Panc1 (cell line): ENCODE results near the gene MC5R. TPM values are rescaled to one million over a fixed set of nuclear protein-coding genes. Genes with fewer than 3 reads are reported as not detected.

Experiments
- ATAC-seq: fragments of 200-7000 bp; cut with Tn5 transposase; 2 replicates; pipeline ENCODE4 v1.9.1; 2020; ENCODE audit warnings: mild to moderate bottlenecking, moderate library complexity
- BruUV-seq: library from RNA; stranded (reverse); fragments of 400-500 nt; replicated peaks from 2 replicates; lab custom pipeline; 2021; lab: Mats Ljungman, UMichigan
- CTCF ChIA-PET: fragments of 300-600 bp; sonication (Branson Sonifier 250); formaldehyde crosslinking; loops from one replicate; lab custom pipeline; 2022; ENCODE audit warnings: antibody characterized with exemption; lab: Charles Lee
- POLR2A ChIA-PET: fragments of 300-600 bp; sonication (Branson Sonifier 250); formaldehyde crosslinking; loops from one replicate; lab custom pipeline; 2022; ENCODE audit warnings: antibody characterized with exemption; lab: Charles Lee
- DNase-seq: peaks from one replicate; pipeline ENCODE4 v3.0.0-alpha.2; 2010; ENCODE audit warnings: low read depth, low spot score
- H3K27ac ChIP-seq: 2 replicates; pipeline ENCODE4 v1.5.1; 2011; ENCODE audit warnings: mild to moderate bottlenecking, low read length, inconsistent platforms
- H3K27me3 ChIP-seq: fragments of 200-500 bp; sonication (Bioruptor generic); 2 replicates; pipeline ENCODE4 v1.6.0; 2014; ENCODE audit warnings: low read length, inconsistent platforms; ENCODE audit not compliant: control insufficient read depth, insufficient read depth
- H3K36me3 ChIP-seq: fragments of 200-500 bp; sonication (Bioruptor generic); 2 replicates; pipeline ENCODE4 v1.5.1; 2014; ENCODE audit warnings: inconsistent platforms, mild to moderate bottlenecking, low read length, moderate library complexity; ENCODE audit not compliant: control insufficient read depth, insufficient read depth
- H3K4me1 ChIP-seq: 2 replicates; pipeline ENCODE4 v1.5.1; 2011; ENCODE audit warnings: inconsistent platforms, mild to moderate bottlenecking, low read length, moderate library complexity; ENCODE audit not compliant: control insufficient read depth, insufficient read depth
- H3K4me3 ChIP-seq, 2 experiments: 2 replicates each; pipeline ENCODE4 v1.5.1; 2011 to 2012; ENCODE audit warnings: low read depth in 2 of 2, low read length in 2 of 2, mild to moderate bottlenecking in 2 of 2, inconsistent platforms in 1 of 2, moderate library complexity in 1 of 2
- H3K9me3 ChIP-seq: fragments of 200-500 bp; sonication (Bioruptor generic); 2 replicates; pipeline ENCODE4 v1.5.1; 2014; ENCODE audit warnings: low read depth, mild to moderate bottlenecking, inconsistent platforms, low read length, moderate library complexity; ENCODE audit not compliant: control insufficient read depth, insufficient read depth
- POLR2AphosphoS5 ChIP-seq: IDR thresholded peaks from 2 replicates; pipeline ENCODE4 v1.6.1; 2012; ENCODE audit warnings: mild to moderate bottlenecking, low read depth, low read length, moderate library complexity
- SIN3A ChIP-seq: IDR thresholded peaks from 2 replicates; pipeline ENCODE4 v1.6.1; 2012; ENCODE audit warnings: low read depth, mild to moderate bottlenecking, low read length, moderate library complexity, borderline replicate concordance; ENCODE audit not compliant: insufficient read depth
- TCF7L2 ChIP-seq: IDR thresholded peaks from 2 replicates; pipeline ENCODE4 v1.6.1; 2011; ENCODE audit warnings: mild to moderate bottlenecking, low read depth, low read length, inconsistent platforms
- in situ Hi-C: cut with HindIII; loops from 2 replicates; pipeline ENCODE4 v1.10.0; 2016; ENCODE audit warnings: low sequenced_read_pairs, low pct_unique_long_range_greater_than_20kb
- intact Hi-C: fragments of 100-400 bp; cut with micrococcal nuclease; formaldehyde crosslinking; loops from one replicate; pipeline ENCODE4 v1.10.0; 2022; ENCODE audit not compliant: unreplicated experiment
- total RNA-seq: library from RNA; stranded (reverse); gene quantifications from one replicate; pipeline ENCODE4 v1.2.1, GENCODE V29; 2021; ENCODE audit not compliant: unreplicated experiment
- TF ChIP-seq, protein P1 (sequence below), 2 experiments: IDR thresholded peaks; 2 replicates each; pipeline ENCODE4 v1.6.1; 2011 to 2012; ENCODE audit warnings: low read depth in 2 of 2, control low read depth in 1 of 2, low read length in 1 of 2, mild to moderate bottlenecking in 1 of 2, moderate library complexity in 1 of 2; ENCODE audit not compliant: insufficient read depth in 1 of 2
- TF ChIP-seq, protein P2 (sequence below): fragments of 450-650 bp; IDR thresholded peaks from 2 replicates; pipeline ENCODE4 v1.5.1; 2017; ENCODE audit warnings: mild to moderate bottlenecking

MC5R gene
- total RNA-seq, 1 experiment from 2014 or later, result not detected

DNA sequence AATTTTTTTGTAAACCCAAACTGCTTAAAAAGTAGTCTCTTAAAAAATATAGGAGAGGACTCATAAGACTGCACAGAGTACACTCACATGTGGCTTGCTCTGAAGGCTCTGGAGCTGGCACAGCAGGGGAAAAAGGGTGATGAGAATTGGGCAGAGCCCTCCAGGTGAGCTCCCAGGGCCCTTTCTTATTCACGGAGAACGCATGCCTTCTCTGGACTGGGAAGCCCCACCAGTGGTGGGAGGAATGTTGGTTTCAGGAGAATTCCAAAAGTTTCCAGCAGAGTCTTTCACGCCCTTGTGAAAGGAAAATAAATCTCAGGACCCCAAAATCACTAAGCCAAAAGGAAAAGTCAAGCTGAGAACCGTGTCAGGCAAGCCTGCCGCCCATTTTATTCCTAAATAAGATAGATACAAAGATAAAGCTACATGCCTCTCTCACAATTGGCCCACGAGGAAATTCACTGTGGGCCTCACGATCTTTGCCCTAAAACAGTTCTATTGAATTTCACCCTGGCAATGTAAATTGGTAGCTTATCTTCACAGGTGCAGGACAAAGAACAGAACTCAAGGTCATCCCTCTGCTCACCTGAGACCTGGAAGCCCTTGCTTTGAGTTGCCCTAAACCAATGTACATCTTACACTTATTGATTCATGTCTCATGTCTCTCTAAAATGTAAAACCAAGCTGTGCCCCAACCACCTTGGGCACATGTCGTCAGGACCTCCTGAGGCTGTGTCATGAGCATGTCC, 15.5 kb upstream of the MC5R start:
- H3K4me1 ChIP-seq, result no peaks in the 10 kb centered on the region
- H3K4me3 ChIP-seq, result no peak overlapping the region
- DNase-seq (no peak), ATAC-seq (no peak)
- CTCF ChIA-PET, result interaction anchor here (0.6 kb wide), 1 partner anchor 623 kb away, joined by 7 read pairs; no protein-coding TSS in a partner anchor
- BruUV-seq, result no TSS peak
- no peaks in the 10 kb centered on the region; the same call in none of the 2 replicates for H3K27me3 ChIP-seq
- H3K9me3 ChIP-seq, result no peaks in the 10 kb centered on the region
- POLR2A ChIA-PET, result no interaction called here
- TF ChIP-seq, protein P1, sequence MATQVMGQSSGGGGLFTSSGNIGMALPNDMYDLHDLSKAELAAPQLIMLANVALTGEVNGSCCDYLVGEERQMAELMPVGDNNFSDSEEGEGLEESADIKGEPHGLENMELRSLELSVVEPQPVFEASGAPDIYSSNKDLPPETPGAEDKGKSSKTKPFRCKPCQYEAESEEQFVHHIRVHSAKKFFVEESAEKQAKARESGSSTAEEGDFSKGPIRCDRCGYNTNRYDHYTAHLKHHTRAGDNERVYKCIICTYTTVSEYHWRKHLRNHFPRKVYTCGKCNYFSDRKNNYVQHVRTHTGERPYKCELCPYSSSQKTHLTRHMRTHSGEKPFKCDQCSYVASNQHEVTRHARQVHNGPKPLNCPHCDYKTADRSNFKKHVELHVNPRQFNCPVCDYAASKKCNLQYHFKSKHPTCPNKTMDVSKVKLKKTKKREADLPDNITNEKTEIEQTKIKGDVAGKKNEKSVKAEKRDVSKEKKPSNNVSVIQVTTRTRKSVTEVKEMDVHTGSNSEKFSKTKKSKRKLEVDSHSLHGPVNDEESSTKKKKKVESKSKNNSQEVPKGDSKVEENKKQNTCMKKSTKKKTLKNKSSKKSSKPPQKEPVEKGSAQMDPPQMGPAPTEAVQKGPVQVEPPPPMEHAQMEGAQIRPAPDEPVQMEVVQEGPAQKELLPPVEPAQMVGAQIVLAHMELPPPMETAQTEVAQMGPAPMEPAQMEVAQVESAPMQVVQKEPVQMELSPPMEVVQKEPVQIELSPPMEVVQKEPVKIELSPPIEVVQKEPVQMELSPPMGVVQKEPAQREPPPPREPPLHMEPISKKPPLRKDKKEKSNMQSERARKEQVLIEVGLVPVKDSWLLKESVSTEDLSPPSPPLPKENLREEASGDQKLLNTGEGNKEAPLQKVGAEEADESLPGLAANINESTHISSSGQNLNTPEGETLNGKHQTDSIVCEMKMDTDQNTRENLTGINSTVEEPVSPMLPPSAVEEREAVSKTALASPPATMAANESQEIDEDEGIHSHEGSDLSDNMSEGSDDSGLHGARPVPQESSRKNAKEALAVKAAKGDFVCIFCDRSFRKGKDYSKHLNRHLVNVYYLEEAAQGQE (IDR thresholded peaks at IDR 0.05; ENCODE audit: insufficient read depth in 1 of 2, low read depth in 2 of 2, low read length in 1 of 2), result no peak
- TF ChIP-seq SIN3A (no peak), TCF7L2 (no peak)
- in situ Hi-C loops, result no loop called here
- intact Hi-C loops, result loop anchor here (5.0 kb wide), 1 partner anchor 51 kb away; no protein-coding TSS in a partner anchor
- H3K27ac ChIP-seq, result no peak overlapping the region
- H3K36me3 ChIP-seq, result no peaks in the 10 kb centered on the region

DNA sequence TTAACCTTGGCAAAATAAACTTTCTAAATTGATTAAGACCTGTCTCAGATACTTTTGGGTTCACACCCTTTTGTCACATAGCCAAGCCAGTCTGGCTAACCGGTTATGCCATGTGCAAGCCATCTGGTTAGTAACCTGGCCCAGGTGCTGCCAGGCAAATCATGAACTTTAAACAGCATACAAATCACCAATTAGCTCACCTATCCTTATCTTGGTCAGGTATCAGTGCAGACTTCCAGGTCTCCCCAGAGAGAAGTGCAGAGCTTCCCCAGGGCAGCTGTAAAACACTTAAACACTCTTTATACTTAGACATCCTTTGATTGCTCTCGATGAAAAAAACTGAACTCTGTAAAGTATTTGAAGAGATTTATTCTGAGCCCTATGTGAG, 14.9 kb upstream of the MC5R start:
- DNase-seq (no peak), ATAC-seq (no peak)
- no peak overlapping the region for H3K27ac ChIP-seq
- no peaks in the 10 kb centered on the region for H3K4me1 ChIP-seq
- ChIA-PET POLR2A (no interaction called here), CTCF (interaction anchor here (0.6 kb wide), 1 partner anchor 622 kb away, joined by 7 read pairs; no protein-coding TSS in a partner anchor)
- H3K4me3 ChIP-seq, result no peak overlapping the region
- no peaks in the 10 kb centered on the region for H3K9me3 ChIP-seq
- intact Hi-C loops (loop anchor here (5.0 kb wide), 1 partner anchor 52 kb away; no protein-coding TSS in a partner anchor), in situ Hi-C loops (no loop called here)
- H3K27me3 ChIP-seq, result no peaks in the 10 kb centered on the region; the same call in none of the 2 replicates
- BruUV-seq, result no TSS peak
- H3K36me3 ChIP-seq, result no peaks in the 10 kb centered on the region
- TF ChIP-seq POLR2AphosphoS5 (no peak), SIN3A (no peak), TCF7L2 (no peak)
- TF ChIP-seq, protein P2, sequence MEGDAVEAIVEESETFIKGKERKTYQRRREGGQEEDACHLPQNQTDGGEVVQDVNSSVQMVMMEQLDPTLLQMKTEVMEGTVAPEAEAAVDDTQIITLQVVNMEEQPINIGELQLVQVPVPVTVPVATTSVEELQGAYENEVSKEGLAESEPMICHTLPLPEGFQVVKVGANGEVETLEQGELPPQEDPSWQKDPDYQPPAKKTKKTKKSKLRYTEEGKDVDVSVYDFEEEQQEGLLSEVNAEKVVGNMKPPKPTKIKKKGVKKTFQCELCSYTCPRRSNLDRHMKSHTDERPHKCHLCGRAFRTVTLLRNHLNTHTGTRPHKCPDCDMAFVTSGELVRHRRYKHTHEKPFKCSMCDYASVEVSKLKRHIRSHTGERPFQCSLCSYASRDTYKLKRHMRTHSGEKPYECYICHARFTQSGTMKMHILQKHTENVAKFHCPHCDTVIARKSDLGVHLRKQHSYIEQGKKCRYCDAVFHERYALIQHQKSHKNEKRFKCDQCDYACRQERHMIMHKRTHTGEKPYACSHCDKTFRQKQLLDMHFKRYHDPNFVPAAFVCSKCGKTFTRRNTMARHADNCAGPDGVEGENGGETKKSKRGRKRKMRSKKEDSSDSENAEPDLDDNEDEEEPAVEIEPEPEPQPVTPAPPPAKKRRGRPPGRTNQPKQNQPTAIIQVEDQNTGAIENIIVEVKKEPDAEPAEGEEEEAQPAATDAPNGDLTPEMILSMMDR, result no peak
- TF ChIP-seq, protein P1 (IDR thresholded peaks at IDR 0.05; ENCODE audit: insufficient read depth in 1 of 2, low read depth in 2 of 2, low read length in 1 of 2), result no peak
